Suprapubic skin (tissue), 4 donors: ENCODE data around the gene INTS6L.

Experiments used
- CTCF ChIP-seq, 2 donors: fragments of 200-600 bp in 1 of 2; fragments of 450-650 bp in 1 of 2; sonication (generic) in 1 of 2; IDR thresholded peaks; one replicate each; pipeline ENCODE4 v1.5.1; 2016 to 2019; ENCODE audit warnings: antibody characterized with exemption in 2 of 2, mild to moderate bottlenecking in 1 of 2, moderate library complexity in 1 of 2
- EP300 ChIP-seq: sonication (generic); formaldehyde crosslinking; IDR thresholded peaks from one replicate; pipeline ENCODE4 v1.6.1; 2017; ENCODE audit warnings: antibody characterized with exemption
- POLR2A ChIP-seq, 2 donors: fragments of 450-650 bp; IDR thresholded peaks; one replicate each; pipeline ENCODE4 v1.6.1; 2017; ENCODE audit warnings: antibody characterized with exemption in 2 of 2, mild to moderate bottlenecking in 2 of 2, moderate library complexity in 2 of 2
- POLR2AphosphoS5 ChIP-seq, 3 donors: sonication (generic); formaldehyde crosslinking; IDR thresholded peaks; one replicate each; pipeline ENCODE4 v1.6.1; 2017; ENCODE audit warnings: antibody characterized with exemption in 3 of 3

DNA sequence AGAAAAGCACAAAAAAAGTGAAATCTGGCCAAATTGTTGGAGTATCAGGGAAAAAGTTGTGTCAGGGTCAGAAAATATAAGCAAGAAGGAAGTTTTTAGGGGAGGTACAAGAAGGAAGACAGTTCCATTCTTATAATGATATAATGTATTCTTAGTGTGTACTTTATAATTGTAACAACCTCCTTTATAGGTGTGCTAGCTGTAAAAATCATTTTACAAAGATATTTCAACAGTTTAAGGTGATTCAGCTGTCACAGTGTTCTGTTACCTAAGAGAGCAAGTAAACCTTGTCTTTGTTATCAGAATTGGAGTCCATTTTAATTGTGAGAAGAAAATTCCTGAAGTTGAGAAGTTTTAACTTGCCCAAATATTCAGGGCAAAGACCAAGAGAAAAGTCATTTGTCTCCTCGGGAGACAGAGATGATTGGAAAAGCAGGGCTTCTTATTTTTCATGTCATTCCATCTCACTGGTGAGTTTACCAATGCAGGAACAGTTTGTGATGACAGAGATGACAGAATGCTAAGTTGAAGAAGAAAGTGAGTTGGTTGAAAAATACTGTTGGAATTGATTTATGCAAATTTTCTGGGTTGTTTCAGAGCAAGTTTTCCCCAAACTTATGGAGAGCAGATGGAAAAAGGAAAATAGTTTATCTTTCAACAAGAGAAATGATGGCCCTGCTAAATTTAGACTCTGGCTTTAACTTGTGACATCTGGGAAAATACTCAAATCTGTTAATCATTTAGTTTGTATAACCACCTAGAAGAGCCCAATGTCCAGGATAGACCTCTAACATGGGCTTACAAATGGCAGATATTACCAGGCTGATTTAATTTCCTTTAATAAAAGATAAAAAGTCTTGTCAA, 14.8 kb downstream of the INTS6L start:
- no peak for TF ChIP-seq POLR2A (IDR thresholded peaks at IDR 0.05)
- TF ChIP-seq CTCF (IDR thresholded peaks at IDR 0.05), result no peak
- TF ChIP-seq POLR2AphosphoS5 (IDR thresholded peaks at IDR 0.05), result no peak
- TF ChIP-seq EP300, result no peak
